Esophagus (tissue), 2 donors: ENCODE data around the gene CNTLN. TPM values are rescaled to one million over a fixed set of nuclear protein-coding genes. Genes with fewer than 3 reads are reported as not detected.
"Not testable (repeated sequence)": the region's sequence is repeated elsewhere in the genome, so short reads cannot be mapped to it uniquely, and the experiment has no call there.

ENCODE experiments used
- H3K27ac ChIP-seq, 2 donors: one replicate each; pipeline ENCODE4 v1.5.1; 2013; ENCODE audit warnings: low read depth in 2 of 2, mild to moderate bottlenecking in 2 of 2, inconsistent platforms in 1 of 2, low read length in 1 of 2, moderate library complexity in 1 of 2
- H3K27me3 ChIP-seq, 2 donors: one replicate each; pipeline ENCODE4 v1.6.1; 2013; ENCODE audit warnings: low read length in 2 of 2, control low read depth in 1 of 2, mild to moderate bottlenecking in 1 of 2; ENCODE audit not compliant: insufficient read depth in 2 of 2, control insufficient read depth in 1 of 2
- H3K36me3 ChIP-seq, 2 donors: one replicate each; pipeline ENCODE4 v1.6.1; 2013; ENCODE audit warnings: low read length in 1 of 2; ENCODE audit not compliant: control insufficient read depth in 2 of 2, insufficient read depth in 2 of 2
- H3K4me1 ChIP-seq, 2 donors: one replicate each; pipeline ENCODE4 v1.6.1; 2013; ENCODE audit warnings: low read length in 1 of 2; ENCODE audit not compliant: control insufficient read depth in 2 of 2, insufficient read depth in 2 of 2
- H3K4me3 ChIP-seq, 2 donors: one replicate each; pipeline ENCODE4 v1.5.1; 2013; ENCODE audit warnings: low read length in 2 of 2, mild to moderate bottlenecking in 2 of 2, low read depth in 1 of 2, moderate library complexity in 1 of 2
- H3K9me3 ChIP-seq, 2 donors: one replicate each; pipeline ENCODE4 v1.6.1; 2013; ENCODE audit warnings: mild to moderate bottlenecking in 2 of 2, low read depth in 1 of 2, low read length in 1 of 2, moderate library complexity in 1 of 2; ENCODE audit not compliant: control insufficient read depth in 2 of 2, insufficient read depth in 1 of 2
- WGBS, 2 donors: extraction: QIAGEN DNeasy Blood & Tissue Kit; methylation state at CpG; one replicate each; pipeline ENCODE4 v1.1.7; 2013; 5-methylcytosine and 5-hydroxymethylcytosine counted together
- polyA plus RNA-seq, 2 donors: library from polyadenylated mRNA; stranded (reverse); fragments of 200-250 nt; gene quantifications; one replicate each; pipeline ENCODE4 v1.2.3, GENCODE V29; 2013
- donor health status: healthy with polysubstance abuse.
- donor health status: Bipolar disorder and iron deficiency.

Gene CNTLN
- polyA plus RNA-seq, 2 donors, result 1.0 to 1.3 TPM

DNA sequence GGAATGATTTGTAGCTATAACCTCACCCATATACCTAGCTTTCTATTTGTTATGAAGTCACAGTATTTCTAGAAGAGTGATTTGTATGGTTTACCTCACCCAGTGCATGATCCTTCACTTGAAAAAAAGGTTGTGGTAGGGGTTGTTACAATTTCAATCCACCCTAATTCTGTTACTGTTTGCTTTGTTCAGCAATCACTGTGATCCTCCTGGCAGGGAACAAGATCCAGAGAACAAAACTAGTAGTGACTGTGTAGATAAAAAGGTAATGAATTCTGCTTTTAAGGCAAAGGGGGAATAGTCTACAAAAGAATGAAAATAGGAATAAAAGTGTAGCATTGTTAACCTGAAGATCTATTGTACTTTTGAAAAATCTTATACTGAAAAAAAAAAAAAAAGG is 252.7 kb downstream of the CNTLN start:
- Histone ChIP-seq H3K27ac (no peak overlapping the region), H3K9me3 (no peaks in the 10 kb centered on the region), H3K27me3 (no peaks in the 10 kb centered on the region), H3K36me3 (no peaks in the 10 kb centered on the region), H3K4me3 (no peak overlapping the region), H3K4me1 (no peaks in the 10 kb centered on the region)

DNA sequence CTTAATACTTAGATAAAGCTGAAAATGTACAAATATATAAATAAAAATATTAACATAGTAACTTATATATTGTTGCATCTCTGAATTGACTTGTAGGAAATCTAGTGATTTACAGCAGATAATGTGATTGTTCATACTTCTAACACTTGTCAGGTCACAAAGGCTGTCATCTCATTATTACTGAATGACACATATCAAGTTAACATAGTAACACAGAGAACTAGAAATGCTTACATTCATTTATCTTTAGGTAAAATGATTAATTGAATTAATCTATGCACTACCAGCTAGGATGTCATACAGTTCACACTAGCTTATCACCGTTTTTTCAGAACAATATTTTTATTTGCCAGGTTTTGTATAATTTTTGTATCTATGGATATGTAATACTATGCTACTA is 254.2 kb downstream of the CNTLN start:
- H3K27me3 ChIP-seq, result no peaks in the 10 kb centered on the region
- 0% methylated on average over 1 of the region's 1 CpG for WGBS, 2 donors
- no peaks in the 10 kb centered on the region for H3K9me3 ChIP-seq
- no peaks in the 10 kb centered on the region for H3K4me1 ChIP-seq
- H3K36me3 ChIP-seq, result no peaks in the 10 kb centered on the region
- no peak overlapping the region for H3K27ac ChIP-seq
- no peak overlapping the region for H3K4me3 ChIP-seq

DNA sequence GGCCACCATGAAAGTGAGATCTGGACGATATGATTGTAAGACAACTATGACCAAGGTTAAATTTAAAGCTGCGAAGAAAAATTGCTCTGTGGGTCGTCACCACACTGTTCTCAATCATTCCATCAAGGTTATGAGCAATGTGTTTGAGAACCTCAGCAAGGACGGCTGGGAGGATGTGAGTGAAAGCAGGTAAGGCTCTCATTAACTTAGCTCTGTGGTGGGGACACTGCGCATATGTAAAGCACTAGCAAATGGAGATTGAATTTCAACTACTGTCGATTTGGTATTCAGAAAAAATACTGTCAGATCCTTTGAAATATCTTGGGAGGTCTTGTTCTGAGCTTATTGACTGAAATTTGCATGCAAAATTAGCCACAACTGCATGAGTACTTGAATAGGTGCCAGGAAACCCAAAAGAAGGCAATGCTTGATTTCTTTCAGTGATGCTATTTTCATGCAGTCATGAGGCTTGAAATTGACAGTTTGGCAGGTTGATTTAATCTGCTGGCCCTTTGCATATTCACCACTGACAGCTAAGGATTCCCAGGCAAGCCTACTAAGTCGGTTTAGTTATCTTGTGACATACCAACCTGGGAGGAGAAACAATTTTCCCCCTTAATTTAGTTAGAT is 260.2 kb downstream of the CNTLN start:
- no peak overlapping the region for H3K27ac ChIP-seq
- 58 to 66% methylated on average over 7 of the region's 7 CpGs for WGBS, 2 donors

DNA sequence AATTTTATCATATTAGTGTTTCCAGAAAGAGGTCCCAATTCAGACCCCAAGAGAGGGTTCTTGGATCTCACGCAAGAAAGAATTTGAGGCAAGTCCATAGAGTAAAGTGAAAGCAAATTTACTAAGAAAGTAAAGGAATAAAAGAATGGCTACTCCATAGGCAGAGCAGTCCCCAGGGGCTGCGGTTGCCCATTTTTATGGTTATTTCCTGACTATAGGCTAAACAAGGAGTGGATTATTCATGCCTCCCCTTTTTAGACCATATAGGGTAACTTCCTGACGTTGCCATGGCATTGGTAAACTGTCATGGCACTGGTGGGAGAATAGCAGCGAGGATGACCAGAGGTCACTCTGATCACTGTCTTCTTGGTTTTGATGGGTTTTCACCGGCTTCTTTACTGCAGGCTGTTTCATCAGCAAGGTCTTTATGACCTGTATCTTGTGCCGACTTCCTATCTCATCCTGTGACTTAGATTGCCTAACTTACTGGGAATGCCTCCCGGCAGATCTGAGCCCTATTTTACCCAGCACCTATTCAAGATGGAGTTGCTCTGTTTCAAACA is 262.4 kb downstream of the CNTLN start:
- H3K4me3 ChIP-seq, H3K27ac ChIP-seq, H3K4me1 ChIP-seq, H3K27me3 ChIP-seq, H3K9me3 ChIP-seq, H3K36me3 ChIP-seq: not testable (repeated sequence)
- WGBS, 2 donors, result 90 to 91% methylated on average over 7 of the region's 7 CpGs

More for the DNA sequence above, 260.2 kb downstream of the CNTLN start:
- Histone ChIP-seq H3K4me1 (no peaks in the 10 kb centered on the region), H3K27me3 (no peaks in the 10 kb centered on the region), H3K36me3 (no peaks in the 10 kb centered on the region), H3K4me3 (no peak overlapping the region), H3K9me3 (no peaks in the 10 kb centered on the region)

DNA sequence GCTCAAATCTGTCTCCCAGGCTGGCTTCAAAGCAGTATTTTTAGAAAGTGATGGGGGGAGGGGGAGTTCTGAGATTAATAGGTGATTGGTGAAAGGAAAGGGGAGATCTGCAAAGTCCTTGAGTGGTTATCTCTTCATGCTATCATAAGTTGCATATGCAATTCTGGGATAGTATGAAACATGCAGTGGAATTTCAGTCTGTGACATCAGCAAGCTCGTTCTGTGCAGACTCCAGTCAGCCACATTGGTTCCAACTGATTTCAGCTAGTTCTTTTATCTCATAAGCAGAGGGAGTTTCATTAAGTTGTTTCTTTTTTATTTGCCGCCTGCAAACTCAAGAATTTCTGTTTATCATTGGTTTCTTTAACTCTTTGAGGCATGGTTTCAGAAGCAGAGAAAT is 263.5 kb downstream of the CNTLN start:
- no peaks in the 10 kb centered on the region for H3K27me3 ChIP-seq
- no peaks in the 10 kb centered on the region for H3K36me3 ChIP-seq
- H3K9me3 ChIP-seq, result no peaks in the 10 kb centered on the region
- 75 to 82% methylated on average over 2 of the region's 2 CpGs for WGBS, 2 donors
- no peak overlapping the region for H3K27ac ChIP-seq
- no peak overlapping the region for H3K4me3 ChIP-seq
- H3K4me1 ChIP-seq, result no peaks in the 10 kb centered on the region

DNA sequence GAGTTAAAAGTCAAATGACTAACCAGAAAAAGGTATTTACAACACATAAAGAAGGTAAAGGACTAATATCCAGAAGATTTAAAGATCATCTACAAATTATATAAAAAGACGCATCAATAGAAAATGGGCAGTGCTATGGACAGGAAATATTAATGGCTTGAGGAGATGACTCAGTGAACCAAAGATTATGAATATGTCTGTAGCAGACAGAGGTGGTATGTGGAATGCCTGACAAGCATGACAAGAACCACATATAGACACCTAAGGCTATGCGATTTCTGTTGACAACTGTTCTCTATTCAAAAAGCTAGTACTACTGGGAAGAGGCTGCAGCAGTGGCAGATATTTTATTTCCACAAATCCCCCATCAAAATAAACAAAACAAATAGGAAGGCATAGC is 267.0 kb downstream of the CNTLN start:
- Histone ChIP-seq H3K36me3 (no peaks in the 10 kb centered on the region), H3K4me3 (no peak overlapping the region)
- WGBS, 2 donors, result 95 to 97% methylated on average over 2 of the region's 2 CpGs

DNA sequence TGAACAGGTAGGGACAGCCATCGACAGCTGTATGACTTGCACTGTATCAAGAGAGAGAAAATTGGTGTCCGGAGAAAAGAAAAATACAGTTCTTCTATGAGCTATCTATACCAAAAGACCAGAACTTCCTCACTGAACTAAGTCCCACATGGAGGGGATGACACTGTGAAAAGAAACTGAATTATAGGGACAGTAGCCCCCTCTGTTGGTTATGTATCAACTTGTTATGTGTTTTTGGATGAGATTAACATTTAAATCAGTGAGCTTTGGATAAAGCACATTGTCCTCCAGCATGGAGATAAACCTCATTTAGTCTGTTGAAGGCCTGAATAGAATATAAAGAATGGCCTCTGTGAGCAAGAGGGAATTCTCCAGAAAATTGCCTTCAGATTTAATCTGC is 267.5 kb downstream of the CNTLN start:
- no peak overlapping the region for H3K4me3 ChIP-seq
- no peaks in the 10 kb centered on the region for H3K27me3 ChIP-seq
- 89 to 96% methylated on average over 2 of the region's 2 CpGs for WGBS, 2 donors
- no peaks in the 10 kb centered on the region for H3K9me3 ChIP-seq
- no peaks in the 10 kb centered on the region for H3K36me3 ChIP-seq
- H3K4me1 ChIP-seq, result no peaks in the 10 kb centered on the region
- H3K27ac ChIP-seq, result no peak overlapping the region

More for the DNA sequence above, 267.0 kb downstream of the CNTLN start:
- Histone ChIP-seq H3K27ac (no peak overlapping the region), H3K27me3 (no peaks in the 10 kb centered on the region), H3K9me3 (no peaks in the 10 kb centered on the region), H3K4me1 (no peaks in the 10 kb centered on the region)

DNA sequence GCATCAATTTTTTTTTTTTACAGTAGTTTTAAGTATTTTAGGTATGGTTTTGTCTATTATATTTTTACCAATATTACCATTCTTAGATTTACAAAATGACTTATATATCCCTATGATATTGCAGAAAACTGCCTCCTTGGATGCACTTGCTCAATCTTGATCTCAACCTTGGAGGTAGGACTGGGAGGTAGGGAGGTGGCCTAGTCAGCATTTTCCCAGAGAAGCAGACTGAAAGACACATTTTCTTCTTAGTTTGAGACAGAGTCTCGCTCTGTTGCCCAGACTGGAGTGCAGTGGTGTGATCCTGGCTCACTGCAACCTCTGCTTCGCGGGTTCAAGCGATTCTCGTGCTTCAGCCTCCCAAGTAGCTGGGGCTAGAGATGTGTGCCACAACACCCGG is 268.7 kb downstream of the CNTLN start:
- H3K27me3 ChIP-seq, result no peaks in the 10 kb centered on the region

DNA sequence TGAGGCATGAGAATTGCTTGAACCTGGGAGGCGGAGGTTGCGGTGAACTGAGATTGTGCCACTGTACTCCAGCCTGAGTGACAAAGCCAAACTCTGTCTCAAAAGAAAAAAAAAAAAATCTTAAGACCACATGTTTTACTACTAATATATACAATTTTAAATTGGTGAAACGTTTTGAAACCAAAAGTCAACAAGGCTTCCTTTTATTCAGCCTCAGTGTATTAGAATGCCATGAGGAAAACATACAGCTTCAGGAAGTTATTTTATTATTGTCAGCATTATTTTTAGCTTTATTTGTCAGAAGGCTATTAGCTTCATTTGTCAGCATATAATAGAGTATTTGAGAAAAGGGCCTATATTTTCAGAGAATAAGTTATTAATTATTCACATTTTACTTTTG is 280.1 kb downstream of the CNTLN start:
- H3K9me3 ChIP-seq, result no peaks in the 10 kb centered on the region
- no peaks in the 10 kb centered on the region for H3K27me3 ChIP-seq
- H3K27ac ChIP-seq, result no peak overlapping the region
- WGBS, 2 donors, result 74 to 75% methylated on average over 3 of the region's 3 CpGs
- H3K4me3 ChIP-seq, result no peak overlapping the region
- H3K4me1 ChIP-seq, result no peaks in the 10 kb centered on the region
- H3K36me3 ChIP-seq, result no peaks in the 10 kb centered on the region

More for the DNA sequence above, 268.7 kb downstream of the CNTLN start:
- Histone ChIP-seq H3K4me1 (no peaks in the 10 kb centered on the region), H3K4me3 (no peak overlapping the region), H3K36me3 (no peaks in the 10 kb centered on the region), H3K27ac (no peak overlapping the region), H3K9me3 (no peaks in the 10 kb centered on the region)
- WGBS, 2 donors, result 94% methylated on average over 6 of the region's 6 CpGs

DNA sequence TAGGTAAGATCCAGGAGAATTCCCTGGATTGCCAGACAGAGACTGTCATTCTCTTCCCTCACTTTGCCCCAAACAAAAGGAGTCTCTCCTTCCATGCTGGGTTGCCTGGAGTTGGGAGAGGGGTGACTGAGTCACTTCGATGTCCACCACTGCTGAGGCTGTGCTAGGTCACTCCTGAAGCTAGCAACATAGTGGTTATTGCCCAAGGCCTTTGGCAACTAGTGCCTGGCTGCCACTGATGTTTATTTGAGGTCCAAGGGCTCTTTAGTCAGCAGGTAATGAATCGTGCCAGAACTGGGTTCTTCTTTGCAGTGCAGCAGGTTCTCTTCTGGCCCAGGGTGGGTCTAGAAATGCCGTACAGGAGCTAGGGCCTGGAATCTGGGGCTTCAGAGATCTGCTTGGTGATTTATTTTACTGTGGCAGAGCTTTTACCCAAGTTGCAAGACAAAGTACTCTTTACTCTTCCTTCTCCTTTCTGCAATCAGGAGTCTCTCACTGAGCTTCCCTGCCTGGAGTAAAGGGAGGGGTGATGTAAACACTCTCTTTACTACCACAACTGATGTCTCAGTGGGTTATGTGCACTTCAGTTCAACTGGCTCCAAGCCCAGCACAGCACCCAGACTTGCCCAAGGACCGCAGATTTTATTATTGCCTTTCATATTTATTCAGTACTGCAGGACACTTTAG is 288.3 kb downstream of the CNTLN start:
- Histone ChIP-seq H3K4me3 (no peak overlapping the region), H3K36me3 (no peaks in the 10 kb centered on the region), H3K27ac (no peak overlapping the region), H3K4me1 (no peaks in the 10 kb centered on the region), H3K27me3 (no peaks in the 10 kb centered on the region), H3K9me3 (no peaks in the 10 kb centered on the region)
- WGBS, 2 donors, result 90% methylated on average over 4 of the region's 4 CpGs
